GM23338 (cell line): ENCODE data around the gene SPACA4. TPM values are rescaled to one million over a fixed set of nuclear protein-coding genes. Genes with fewer than 3 reads are reported as not detected.

Source experiments
- ATAC-seq: fragments of 200-7000 bp; cut with Tn5 transposase; 3 replicates; pipeline ENCODE4 v1.9.1; 2020
- DNase-seq: peaks from one replicate; pipeline ENCODE4 v3.0.0-alpha.2; 2015; ENCODE audit warnings: low spot score
- H2AFZ ChIP-seq: fragments of 200-600 bp; sonication (generic); 2 replicates; pipeline ENCODE4 v1.8.0; 2016; ENCODE audit warnings: antibody characterized with exemption, mild to moderate bottlenecking, moderate library complexity
- H3F3A ChIP-seq: fragments of 200-600 bp; sonication (generic); replicated peaks from 2 replicates; pipeline ENCODE4 v1.8.0; 2017; ENCODE audit warnings: antibody characterized with exemption, mixed run types, low read depth
- H3K27ac ChIP-seq: fragments of 200-600 bp; sonication (generic); 2 replicates; pipeline ENCODE4 v1.6.1; 2016; ENCODE audit warnings: low read depth
- H3K27me3 ChIP-seq: fragments of 200-600 bp; sonication (generic); 2 replicates; pipeline ENCODE4 v1.8.0; 2016; ENCODE audit warnings: mild to moderate bottlenecking, mixed run types, moderate library complexity; ENCODE audit not compliant: insufficient read depth
- H3K36me3 ChIP-seq: fragments of 200-600 bp; sonication (generic); 2 replicates; pipeline ENCODE4 v1.8.0; 2016; ENCODE audit warnings: mild to moderate bottlenecking; ENCODE audit not compliant: insufficient read depth
- H3K4me1 ChIP-seq: fragments of 200-600 bp; sonication (generic); 2 replicates; pipeline ENCODE4 v1.8.0; 2016; ENCODE audit warnings: mild to moderate bottlenecking, moderate library complexity; ENCODE audit not compliant: insufficient read depth
- H3K4me2 ChIP-seq: fragments of 200-600 bp; sonication (generic); 2 replicates; pipeline ENCODE4 v1.7.1; 2017; ENCODE audit warnings: mixed run types
- H3K4me3 ChIP-seq: fragments of 200-600 bp; sonication (generic); 2 replicates; pipeline ENCODE4 v1.6.1; 2016; ENCODE audit warnings: mixed run types
- H3K79me2 ChIP-seq: fragments of 200-600 bp; sonication (generic); replicated peaks from 2 replicates; pipeline ENCODE4 v1.8.0; 2017; ENCODE audit warnings: mild to moderate bottlenecking; ENCODE audit not compliant: insufficient read depth
- H3K9me2 ChIP-seq: fragments of 200-600 bp; sonication (generic); 2 replicates; pipeline ENCODE4 v1.8.0; 2017; ENCODE audit not compliant: insufficient read depth
- H4K20me1 ChIP-seq: fragments of 200-600 bp; sonication (generic); replicated peaks from 2 replicates; pipeline ENCODE4 v1.8.0; 2017; ENCODE audit warnings: mild to moderate bottlenecking; ENCODE audit not compliant: insufficient read depth
- H3K27ac Mint-ChIP-seq: 2 replicates; pipeline ENCODE4 v1.8.0; 2020; ENCODE audit warnings: inconsistent platforms, mild to moderate bottlenecking, moderate library complexity, mixed read lengths
- H3K27me3 Mint-ChIP-seq: 3 replicates; pipeline ENCODE4 v1.8.0; 2022; ENCODE audit warnings: low read depth, mild to moderate bottlenecking, moderate library complexity, mixed read lengths, inconsistent platforms; ENCODE audit not compliant: insufficient read depth, poor library complexity
- H3K36me3 Mint-ChIP-seq: 3 replicates; pipeline ENCODE4 v1.8.0; 2021; ENCODE audit warnings: low read depth, mild to moderate bottlenecking, inconsistent platforms, moderate library complexity, mixed read lengths
- H3K4me1 Mint-ChIP-seq: 3 replicates; pipeline ENCODE4 v1.8.0; 2020; ENCODE audit warnings: mild to moderate bottlenecking, inconsistent platforms, mixed read lengths
- H3K4me3 Mint-ChIP-seq: 3 replicates; pipeline ENCODE4 v1.8.0; 2021; ENCODE audit warnings: moderate library complexity, mild to moderate bottlenecking, inconsistent platforms, mixed read lengths
- H3K9me3 Mint-ChIP-seq: 3 replicates; pipeline ENCODE4 v1.8.0; 2020; ENCODE audit warnings: moderate library complexity, mild to moderate bottlenecking, inconsistent platforms, mixed read lengths
- CREB1 ChIP-seq: fragments of 250-450 bp; sonication (Bioruptor Pico); IDR thresholded peaks from 2 replicates; pipeline ENCODE4 v1.5.0; 2020; ENCODE audit warnings: low read depth, mild to moderate bottlenecking, moderate library complexity
- CTCF ChIP-seq, 2 experiments: fragments of 200-600 bp in 1 of 2; sonication (generic) in 1 of 2; conservative IDR thresholded peaks; 2 replicates each; pipeline versions ENCODE4 v1.5.1 to v1.6.1; 2016 to 2017; ENCODE audit warnings: antibody characterized with exemption in 2 of 2, low read depth in 2 of 2, mild to moderate bottlenecking in 2 of 2, moderate library complexity in 1 of 2
- ETS1 ChIP-seq: IDR thresholded peaks from 2 replicates; pipeline ENCODE4 v1.6.1; 2016; ENCODE audit warnings: antibody characterized with exemption
- EZH2phosphoT487 ChIP-seq: fragments of 200-600 bp; sonication (generic); IDR thresholded peaks from one replicate; pipeline ENCODE4 v1.8.1; 2018; ENCODE audit warnings: antibody characterized with exemption; ENCODE audit not compliant: unreplicated experiment
- JUNB ChIP-seq: IDR thresholded peaks from one replicate; pipeline ENCODE4 v1.6.1; 2016; ENCODE audit warnings: antibody characterized with exemption; ENCODE audit not compliant: unreplicated experiment
- POLR2AphosphoS5 ChIP-seq: IDR thresholded peaks from 2 replicates; pipeline ENCODE4 v1.6.1; 2016; ENCODE audit warnings: antibody characterized with exemption, low read depth
- STAT1 ChIP-seq: IDR thresholded peaks from one replicate; pipeline ENCODE4 v1.6.1; 2016; ENCODE audit warnings: antibody characterized with exemption; ENCODE audit not compliant: unreplicated experiment
- ZNF331 ChIP-seq: fragments of 250-450 bp; sonication (Bioruptor Pico); IDR thresholded peaks from 2 replicates; pipeline ENCODE4 v1.5.0; 2020; ENCODE audit warnings: low read depth, mild to moderate bottlenecking, moderate library complexity
- ZNF462 ChIP-seq: fragments of 250-450 bp; sonication (Bioruptor Pico); IDR thresholded peaks from 2 replicates; pipeline ENCODE4 v1.5.0; 2020; ENCODE audit warnings: mild to moderate bottlenecking, moderate library complexity
- polyA plus RNA-seq: library from polyadenylated mRNA; unstranded; fragments of >200 nt; fragmentation: Nextera tagmentation; extraction: Ambion mirVana; gene quantifications from 2 replicates; pipeline ENCODE4 v1.2.1, GENCODE V29; 2016
- total RNA-seq: library from RNA; depleted of rRNA; stranded (reverse); fragments of >200 nt; shearing (Covaris generic); gene quantifications from 2 replicates; pipeline ENCODE4 v1.2.3, GENCODE V29; 2014

SPACA4 gene
- total and polyA plus RNA-seq, 2 experiments from 2014 or later: not detected

- no peaks in the 10 kb centered on the region; the same call in 2 of the 3 replicates for H3K9me3 Mint-ChIP-seq
- ATAC-seq (peak; percentile 77), DNase-seq (peak; percentile 99)
- peaks cover 16% of the 10 kb centered on the region for H3K27me3 Mint-ChIP-seq
- H3K9me2 ChIP-seq: no peaks in the 10 kb centered on the region
- H3K4me1 Mint-ChIP-seq: peaks cover 35% of the 10 kb centered on the region
- peak overlapping the region; percentile 72 for H3K4me3 Mint-ChIP-seq
- peak overlapping the region; percentile 94 for H3K4me2 ChIP-seq
- 0 out of 2 replicates have a peak, but pooled peaks cover 9% of the 10 kb centered on the region for H3F3A ChIP-seq
- H3K27me3 ChIP-seq: no peaks in the 10 kb centered on the region
- peaks cover 13% of the 10 kb centered on the region for H4K20me1 ChIP-seq
- H3K27ac ChIP-seq: peak overlapping the region; percentile 91
- no peaks in the 10 kb centered on the region for H3K36me3 ChIP-seq
- peak overlapping the region; percentile 93 for H3K27ac Mint-ChIP-seq
- peaks cover 11% of the 10 kb centered on the region; the same call in 2 of the 3 replicates for H3K36me3 Mint-ChIP-seq
- TF ChIP-seq EZH2phosphoT487: no peak
- peak; percentile 60; the same call in 1 of the 2 replicates for TF ChIP-seq ETS1
- TF ChIP-seq CTCF (conservative IDR thresholded peaks at IDR 0.05; ENCODE audit: low read depth in 2 of 2): no peak
- no peak for TF ChIP-seq STAT1
- TF ChIP-seq CREB1 (CRISPR knock-in tag): peak; percentile 88
- peak; percentile 91 for TF ChIP-seq POLR2AphosphoS5
- no peak for TF ChIP-seq JUNB
- TF ChIP-seq ZNF331: no peak
- TF ChIP-seq ZNF462 (CRISPR knock-in tag): no peak
- H3K4me1 ChIP-seq: peaks cover 15% of the 10 kb centered on the region
- peaks cover 19% of the 10 kb centered on the region for H3K79me2 ChIP-seq
- H2AFZ ChIP-seq: no peak overlapping the region
- H3K4me3 ChIP-seq: peak overlapping the region; percentile 92
These were observed 17.6 kb downstream of the SPACA4 start for GRCh38 chr19:48624067-48624594.
